ENCODE measurements around the gene FMN2.

The FMN2 gene

GRCh38 chr1:240116831-240117769, 25.4 kb downstream of the FMN2 start:
- Histone ChIP-seq H3K27ac (no peak overlapping the region), H3K36me3 (no peaks in the 10 kb centered on the region), H3K4me3 (no peak overlapping the region), H3K27me3 (no peaks in the 10 kb centered on the region), H3K9me3 (replicated peaks in 1 of 11) (peaks cover 0 to 4% (median 0%) of the 10 kb centered on the region in 11 experiments; a peak in 1 of 22 replicates), H3K4me2 (no peak overlapping the region), H3K4me1 (peaks cover 0 to 4% (median 0%) of the 10 kb centered on the region in 10 experiments; a peak in 1 of 20 replicates), H4K20me1 (no peaks in the 10 kb centered on the region), H3K9ac (no peak overlapping the region)
- 0 out of 22 replicates have a peak, but pooled peaks of 1 of the 11 experiments have one; percentile 18 for TF ChIP-seq Cebpa-rat (IDR thresholded peaks at IDR 0.05)

GRCh38 chr1:240117930-240118329, 26.2 kb downstream of the FMN2 start:
- H3K4me3 ChIP-seq: no peak overlapping the region
- no peak overlapping the region for H3K9ac ChIP-seq
- H3K27ac ChIP-seq: no peak overlapping the region
- no peaks in the 10 kb centered on the region for H3K27me3 ChIP-seq
- H3K9me3 ChIP-seq (replicated peaks in 1 of 11): peaks cover 0 to 4% (median 0%) of the 10 kb centered on the region in 11 experiments; a peak in 1 of 22 replicates
- H3K4me2 ChIP-seq: no peak overlapping the region
- no peak for TF ChIP-seq Cebpa-rat (IDR thresholded peaks at IDR 0.05)
- peaks cover 0 to 4% (median 0%) of the 10 kb centered on the region in 10 experiments; a peak in 1 of 20 replicates for H3K4me1 ChIP-seq
- no peaks in the 10 kb centered on the region for H3K36me3 ChIP-seq
- no peaks in the 10 kb centered on the region for H4K20me1 ChIP-seq

GRCh38 chr1:240122639-240123613, 31.2 kb downstream of the FMN2 start:
- no peaks in the 10 kb centered on the region for H3K27me3 ChIP-seq
- H3K36me3 ChIP-seq: no peaks in the 10 kb centered on the region
- H3K27ac ChIP-seq: no peak overlapping the region
- H3K9ac ChIP-seq: no peak overlapping the region
- H3K4me2 ChIP-seq: no peak overlapping the region
- no peaks in the 10 kb centered on the region for H3K4me1 ChIP-seq
- no peak overlapping the region for H3K4me3 ChIP-seq
- no peak for TF ChIP-seq Cebpa-rat (IDR thresholded peaks at IDR 0.05)
- H3K9me3 ChIP-seq (replicated peaks in 1 of 11): peaks cover 0 to 4% (median 0%) of the 10 kb centered on the region in 11 experiments; a peak in 1 of 22 replicates
- no peaks in the 10 kb centered on the region for H4K20me1 ChIP-seq

- no peaks in the 10 kb centered on the region for H3K27me3 ChIP-seq
- no peaks in the 10 kb centered on the region for H3K4me1 ChIP-seq
- H3K4me3 ChIP-seq: no peak overlapping the region
- no peaks in the 10 kb centered on the region for H3K9me3 ChIP-seq (replicated peaks in 1 of 11)
- H3K36me3 ChIP-seq: no peaks in the 10 kb centered on the region
- no peak for TF ChIP-seq Cebpa-rat (IDR thresholded peaks at IDR 0.05)
- H3K27ac ChIP-seq: no peak overlapping the region
- H3K9ac ChIP-seq: no peak overlapping the region
- H3K4me2 ChIP-seq: no peak overlapping the region
- H4K20me1 ChIP-seq: no peaks in the 10 kb centered on the region
These were observed 35.1 kb downstream of the FMN2 start for GRCh38 chr1:240126821-240127220.

GRCh38 chr1:240128366-240128765, 36.7 kb downstream of the FMN2 start:
- H3K4me3 ChIP-seq: no peak overlapping the region
- H3K27ac ChIP-seq: no peak overlapping the region
- no peak overlapping the region for H3K4me2 ChIP-seq
- no peak for TF ChIP-seq Cebpa-rat (IDR thresholded peaks at IDR 0.05)
- no peaks in the 10 kb centered on the region for H3K27me3 ChIP-seq
- H3K9ac ChIP-seq: no peak overlapping the region
- no peaks in the 10 kb centered on the region for H3K9me3 ChIP-seq (replicated peaks in 1 of 11)
- H4K20me1 ChIP-seq: no peaks in the 10 kb centered on the region
- H3K36me3 ChIP-seq: no peaks in the 10 kb centered on the region
- no peaks in the 10 kb centered on the region for H3K4me1 ChIP-seq

- H3K36me3 ChIP-seq: no peaks in the 10 kb centered on the region
- H3K9ac ChIP-seq: no peak overlapping the region
- H3K27me3 ChIP-seq: no peaks in the 10 kb centered on the region
- no peak overlapping the region for H3K4me2 ChIP-seq
- no peaks in the 10 kb centered on the region for H4K20me1 ChIP-seq
- H3K4me1 ChIP-seq: no peaks in the 10 kb centered on the region
- no peaks in the 10 kb centered on the region for H3K9me3 ChIP-seq (replicated peaks in 1 of 11)
- TF ChIP-seq Cebpa-rat (IDR thresholded peaks at IDR 0.05): no peak
- H3K4me3 ChIP-seq: no peak overlapping the region
- no peak overlapping the region for H3K27ac ChIP-seq
These were observed 42.4 kb downstream of the FMN2 start for GRCh38 chr1:240134113-240134512.

- H3K9ac ChIP-seq: no peak overlapping the region
- no peaks in the 10 kb centered on the region for H3K27me3 ChIP-seq
- no peaks in the 10 kb centered on the region for H3K4me1 ChIP-seq
- H3K4me3 ChIP-seq: no peak overlapping the region
- TF ChIP-seq Cebpa-rat (IDR thresholded peaks at IDR 0.05): no peak
- no peaks in the 10 kb centered on the region for H4K20me1 ChIP-seq
- H3K27ac ChIP-seq: no peak overlapping the region
- no peaks in the 10 kb centered on the region for H3K36me3 ChIP-seq
- H3K9me3 ChIP-seq (replicated peaks in 1 of 11): no peaks in the 10 kb centered on the region
- H3K4me2 ChIP-seq: no peak overlapping the region
These were observed 42.9 kb downstream of the FMN2 start for GRCh38 chr1:240134596-240134995.

GRCh38 chr1:240136402-240136801, 44.7 kb downstream of the FMN2 start:
- no peak overlapping the region for H3K9ac ChIP-seq
- H3K4me2 ChIP-seq: no peak overlapping the region
- H3K27me3 ChIP-seq: no peaks in the 10 kb centered on the region

GRCh38 chr1:240138867-240139266, 47.2 kb downstream of the FMN2 start:
- Histone ChIP-seq H3K27me3 (no peaks in the 10 kb centered on the region), H3K9ac (no peak overlapping the region), H4K20me1 (no peaks in the 10 kb centered on the region), H3K36me3 (no peaks in the 10 kb centered on the region), H3K4me1 (no peaks in the 10 kb centered on the region), H3K27ac (no peak overlapping the region), H3K9me3 (replicated peaks in 1 of 11) (no peaks in the 10 kb centered on the region), H3K4me2 (no peak overlapping the region), H3K4me3 (no peak overlapping the region)
- TF ChIP-seq Cebpa-rat (IDR thresholded peaks at IDR 0.05): no peak

More at GRCh38 chr1:240136402-240136801, 44.7 kb downstream of the FMN2 start:
- H3K9me3 ChIP-seq (replicated peaks in 1 of 11): no peaks in the 10 kb centered on the region
- no peaks in the 10 kb centered on the region for H3K36me3 ChIP-seq
- no peak overlapping the region for H3K4me3 ChIP-seq
- no peaks in the 10 kb centered on the region for H3K4me1 ChIP-seq
- no peaks in the 10 kb centered on the region for H4K20me1 ChIP-seq
- no peak for TF ChIP-seq Cebpa-rat (IDR thresholded peaks at IDR 0.05)
- no peak overlapping the region for H3K27ac ChIP-seq

All from BLaER1 treated with 17β-estradiol and CSF1 and Interleukin-3, amounts not matched to agents 10 nM and 100 nM (cell line).